GM12878 (cell line): ENCODE measurements around the gene ALG6. TPM values are rescaled to one million over a fixed set of nuclear protein-coding genes. Genes with fewer than 3 reads are reported as not detected.

Experiments
- ATAC-seq: fragments of 200-7000 bp; cut with Tn5 transposase; 3 replicates; pipeline ENCODE4 v1.9.1; 2020; ENCODE audit warnings: mild to moderate bottlenecking, moderate library complexity
- BruUV-seq: library from RNA; stranded (reverse); fragments of 400-500 nt; replicated peaks from 2 replicates; lab custom pipeline; 2021; lab: Mats Ljungman, UMichigan
- CTCF ChIA-PET: fragments of 300-600 bp; sonication (Branson Sonifier 250); formaldehyde crosslinking; extraction: SDS; loops from one replicate; lab custom pipeline; 2021; ENCODE audit warnings: inconsistent platforms; lab: Yijun Ruan, JAX
- POLR2A ChIA-PET: fragments of 350-600 bp; formaldehyde crosslinking; extraction: SDS; loops from one replicate; lab custom pipeline; 2021; ENCODE audit warnings: inconsistent platforms; lab: Charles Lee
- RAD21 ChIA-PET: fragments of 300-600 bp; sonication (Branson Sonifier 250); formaldehyde crosslinking; loops from one replicate; lab custom pipeline; 2023; ENCODE audit warnings: antibody characterized with exemption; ENCODE audit not compliant: unreplicated experiment; lab: Charles Lee
- SMC1A ChIA-PET: fragments of 300-600 bp; sonication (Branson Sonifier 250); formaldehyde crosslinking; loops from one replicate; lab custom pipeline; 2023; ENCODE audit not compliant: unreplicated experiment, uncharacterized antibody; lab: Charles Lee
- DNase-seq: peaks from one replicate; pipeline ENCODE4 v3.0.0-alpha.2; 2011; ENCODE audit warnings: low read depth, low spot score
- FAIRE-seq: peaks from 3 replicates; lab custom pipeline; 2011; peaks lifted over from hg19 to GRCh38; lab: Jason Lieb, UNC
- H2AFZ ChIP-seq: 2 replicates; pipeline ENCODE4 v1.6.0; 2011; ENCODE audit warnings: low read depth, low read length, control low read depth; ENCODE audit not compliant: control insufficient read depth
- H3K27ac ChIP-seq: 2 replicates; pipeline ENCODE4 v1.5.1; 2011; ENCODE audit warnings: control low read depth; ENCODE audit not compliant: control insufficient read depth, insufficient read depth
- H3K27me3 ChIP-seq, 2 experiments: replicated peaks in 1 of 2; 2 replicates each; pipeline versions ENCODE4 v1.6.0 to v1.6.1; 2011; ENCODE audit warnings: low read length in 1 of 2; ENCODE audit not compliant: control insufficient read depth in 2 of 2, insufficient read depth in 2 of 2
- H3K36me3 ChIP-seq, 2 experiments: 2 replicates each; pipeline ENCODE4 v1.5.1; 2011; ENCODE audit warnings: low read length in 1 of 2; ENCODE audit not compliant: control insufficient read depth in 2 of 2, insufficient read depth in 2 of 2
- H3K4me1 ChIP-seq: 2 replicates; pipeline ENCODE4 v1.6.1; 2011; ENCODE audit warnings: mild to moderate bottlenecking, low read length, moderate library complexity, mixed read lengths; ENCODE audit not compliant: control insufficient read depth, insufficient read depth
- H3K4me2 ChIP-seq: 2 replicates; pipeline ENCODE4 v1.6.0; 2011; ENCODE audit warnings: control low read depth; ENCODE audit not compliant: control insufficient read depth, insufficient read depth
- H3K4me3 ChIP-seq: fragments of 200-600 bp; sonication (generic); 2 replicates; pipeline ENCODE4 v1.5.1; 2016
- H3K79me2 ChIP-seq: 2 replicates; pipeline ENCODE4 v1.6.0; 2011; ENCODE audit warnings: low read length; ENCODE audit not compliant: control insufficient read depth, insufficient read depth
- H3K9ac ChIP-seq: 2 replicates; pipeline ENCODE4 v1.8.0; 2011; ENCODE audit warnings: low read length, control low read depth, mixed read lengths; ENCODE audit not compliant: control insufficient read depth, insufficient read depth
- H3K9me3 ChIP-seq: replicated peaks from 3 replicates; pipeline ENCODE4 v1.5.1; 2011; ENCODE audit warnings: mild to moderate bottlenecking, low read length; ENCODE audit not compliant: control insufficient read depth, insufficient read depth
- H4K20me1 ChIP-seq: 2 replicates; pipeline ENCODE4 v1.6.0; 2011; ENCODE audit not compliant: control insufficient read depth, insufficient read depth
- CBFB ChIP-seq: IDR thresholded peaks from 2 replicates; pipeline ENCODE4 v1.6.1; 2016; ENCODE audit warnings: antibody characterized with exemption, low read depth
- CBX3 ChIP-seq: fragments of 200-600 bp; sonication (generic); IDR thresholded peaks from 2 replicates; pipeline ENCODE4 v1.6.1; 2016; ENCODE audit warnings: low read depth, borderline replicate concordance
- EZH2 ChIP-seq: IDR thresholded peaks from 2 replicates; pipeline ENCODE4 v1.6.1; 2012; ENCODE audit warnings: low read depth, mild to moderate bottlenecking, control low read depth, inconsistent platforms, low read length, borderline replicate concordance; ENCODE audit not compliant: control insufficient read depth
- FOXK2 ChIP-seq: fragments of 450-650 bp; IDR thresholded peaks from 2 replicates; pipeline ENCODE4 v1.6.1; 2017; ENCODE audit warnings: mild to moderate bottlenecking, moderate library complexity
- GATAD2B ChIP-seq: fragments of 450-650 bp; conservative IDR thresholded peaks from 2 replicates; pipeline ENCODE4 v1.6.1; 2017; ENCODE audit warnings: low read depth, mild to moderate bottlenecking, moderate library complexity
- JUNB ChIP-seq: IDR thresholded peaks from 2 replicates; pipeline ENCODE4 v1.6.1; 2016; ENCODE audit warnings: antibody characterized with exemption, mild to moderate bottlenecking
- KDM1A ChIP-seq: fragments of 200-600 bp; sonication (generic); IDR thresholded peaks from 2 replicates; pipeline ENCODE4 v1.6.1; 2016; ENCODE audit warnings: borderline replicate concordance
- NFIC ChIP-seq: IDR thresholded peaks from 2 replicates; pipeline ENCODE4 v1.6.1; 2012; ENCODE audit warnings: low read depth, mild to moderate bottlenecking, inconsistent platforms, low read length, moderate library complexity
- PAX8 ChIP-seq: fragments of 450-650 bp; IDR thresholded peaks from 2 replicates; pipeline ENCODE4 v1.6.1; 2017; ENCODE audit warnings: mild to moderate bottlenecking, moderate library complexity
- PML ChIP-seq: IDR thresholded peaks from 2 replicates; pipeline ENCODE4 v1.6.1; 2012; ENCODE audit warnings: low read length, inconsistent platforms
- POLR2A ChIP-seq: IDR thresholded peaks from 2 replicates; pipeline ENCODE4 v1.6.1; 2011; ENCODE audit warnings: low read depth, mild to moderate bottlenecking, low read length
- SUZ12 ChIP-seq: fragments of 200-600 bp; sonication (generic); IDR thresholded peaks from one replicate; pipeline ENCODE4 v1.6.1; 2018; ENCODE audit warnings: antibody characterized with exemption, mild to moderate bottlenecking; ENCODE audit not compliant: unreplicated experiment
- WGBS: methylation state at CpG from one replicate; pipeline ENCODE4 v1.1.6; 2016; ENCODE audit warnings: low lambda C conversion rate; ENCODE audit not compliant: insufficient replicate concordance, insufficient coverage; ENCODE audit errors: missing lambda C conversion rate; 5-methylcytosine and 5-hydroxymethylcytosine counted together
- in situ Hi-C: fragments of 300-500 bp; cut with MboI; formaldehyde crosslinking; loops from 9 replicates; pipeline ENCODE4 v1.14.3; 2018; ENCODE audit warnings: mixed read lengths
- intact Hi-C: fragments of 100-400 bp; cut with micrococcal nuclease; formaldehyde crosslinking; loops from one replicate; pipeline ENCODE4 v1.14.2; 2022; ENCODE audit not compliant: unreplicated experiment
- polyA plus RNA-seq, 11 experiments: library from polyadenylated mRNA; depleted of rRNA in 4 of 11; unstranded in 6 of 11; stranded (reverse) in 5 of 11; fragments of >200 nt; fragmentation: Nextera tagmentation in 4 of 11; fragmentation: Illumina TruSeq in 1 of 11; extraction: Ambion mirVana in 4 of 11; extraction: Trizol in 1 of 11; gene quantifications; 1 replicate in 1 of 11; 2 replicates in 10 of 11; pipeline versions ENCODE4 v1.2.1 to v1.2.3, GENCODE V29; 2011 to 2016; ENCODE audit warnings: inconsistent platforms in 2 of 11, missing spikeins in 2 of 11, low read depth in 1 of 11
- total RNA-seq, 4 experiments: library from RNA; depleted of rRNA in 3 of 4; stranded (reverse); fragments of >200 nt in 3 of 4; fragmentation: Illumina TruSeq in 1 of 4; extraction: Trizol in 1 of 4; gene quantifications; 2 replicates each; pipeline versions ENCODE4 v1.2.1 to v1.2.3, GENCODE V29; 2013 to 2021
- TF ChIP-seq, protein P1 (sequence below): fragments of 450-650 bp; IDR thresholded peaks from 2 replicates; pipeline ENCODE4 v1.6.1; 2014; ENCODE audit warnings: mild to moderate bottlenecking
- TF ChIP-seq, protein P2 (sequence below): fragments of 450-650 bp; IDR thresholded peaks from 2 replicates; pipeline ENCODE4 v1.6.1; 2016; ENCODE audit warnings: mild to moderate bottlenecking
- TF ChIP-seq, protein P3 (sequence below): fragments of 450-650 bp; IDR thresholded peaks from 2 replicates; pipeline ENCODE4 v1.6.1; 2017; ENCODE audit warnings: mild to moderate bottlenecking, low read depth, inconsistent platforms; ENCODE audit not compliant: poor library complexity, severe bottlenecking
- TF ChIP-seq, protein P4 (sequence below): fragments of 450-650 bp; IDR thresholded peaks from 2 replicates; pipeline ENCODE4 v1.6.1; 2018; ENCODE audit warnings: borderline replicate concordance, mild to moderate bottlenecking; ENCODE audit not compliant: partially characterized antibody

The ALG6 gene
- total and polyA plus RNA-seq, 10 of the 15 experiments (the other 5 are each of a cell fraction or from before 2014, with no cell fraction given), result 13.8 to 28.5 (median 17.1) TPM

DNA sequence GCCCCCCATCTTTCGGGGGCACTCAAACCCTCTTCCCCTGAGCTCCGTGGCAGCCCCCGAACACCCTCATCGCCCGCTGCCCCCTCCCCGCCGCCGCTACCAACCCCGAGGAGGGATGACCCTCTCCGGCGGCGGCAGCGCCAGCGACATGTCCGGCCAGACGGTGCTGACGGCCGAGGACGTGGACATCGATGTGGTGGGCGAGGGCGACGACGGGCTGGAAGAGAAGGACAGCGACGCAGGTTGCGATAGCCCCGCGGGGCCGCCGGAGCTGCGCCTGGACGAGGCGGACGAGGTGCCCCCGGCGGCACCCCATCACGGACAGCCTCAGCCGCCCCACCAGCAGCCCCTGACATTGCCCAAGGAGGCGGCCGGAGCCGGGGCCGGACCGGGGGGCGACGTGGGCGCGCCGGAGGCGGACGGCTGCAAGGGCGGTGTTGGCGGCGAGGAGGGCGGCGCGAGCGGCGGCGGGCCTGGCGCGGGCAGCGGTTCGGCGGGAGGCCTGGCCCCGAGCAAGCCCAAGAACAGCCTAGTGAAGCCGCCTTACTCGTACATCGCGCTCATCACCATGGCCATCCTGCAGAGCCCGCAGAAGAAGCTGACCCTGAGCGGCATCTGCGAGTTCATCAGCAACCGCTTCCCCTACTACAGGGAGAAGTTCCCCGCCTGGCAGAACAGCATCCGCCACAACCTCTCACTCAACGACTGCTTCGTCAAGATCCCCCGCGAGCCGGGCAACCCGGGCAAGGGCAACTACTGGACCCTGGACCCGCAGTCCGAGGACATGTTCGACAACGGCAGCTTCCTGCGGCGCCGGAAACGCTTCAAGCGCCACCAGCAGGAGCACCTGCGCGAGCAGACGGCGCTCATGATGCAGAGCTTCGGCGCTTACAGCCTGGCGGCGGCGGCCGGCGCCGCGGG is 44.2 kb upstream of the ALG6 start:
- RAD21 ChIA-PET, result no interaction called here
- H3K36me3 ChIP-seq, result no peaks in the 10 kb centered on the region
- H3K4me1 ChIP-seq, result no peaks in the 10 kb centered on the region; the same call in 1 of the 2 replicates
- no peak overlapping the region for H3K27ac ChIP-seq
- CTCF ChIA-PET, result no interaction called here
- peaks cover 13 to 59% of the 10 kb centered on the region in 2 experiments for H3K27me3 ChIP-seq
- peaks cover 1% of the 10 kb centered on the region; the same call in 2 of the 3 replicates for H3K9me3 ChIP-seq
- in situ Hi-C loops (no loop called here), intact Hi-C loops (no loop called here)
- 60% methylated on average over 63 of the region's 104 CpGs for WGBS
- H3K4me3 ChIP-seq, result peak overlapping the region; percentile 75; the same call in 1 of the 2 replicates
- no peaks in the 10 kb centered on the region for H3K79me2 ChIP-seq
- DNase-seq, result no peak
- H4K20me1 ChIP-seq, result no peaks in the 10 kb centered on the region
- no peak for FAIRE-seq
- no TSS peak for BruUV-seq
- POLR2A ChIA-PET, result no interaction called here
- ATAC-seq, result no peak
- peak overlapping the region; percentile 82 for H3K4me2 ChIP-seq
- no peak overlapping the region for H3K9ac ChIP-seq
- SMC1A ChIA-PET, result no interaction called here
- H2AFZ ChIP-seq, result peak overlapping the region; percentile 44
- TF ChIP-seq, protein P1, sequence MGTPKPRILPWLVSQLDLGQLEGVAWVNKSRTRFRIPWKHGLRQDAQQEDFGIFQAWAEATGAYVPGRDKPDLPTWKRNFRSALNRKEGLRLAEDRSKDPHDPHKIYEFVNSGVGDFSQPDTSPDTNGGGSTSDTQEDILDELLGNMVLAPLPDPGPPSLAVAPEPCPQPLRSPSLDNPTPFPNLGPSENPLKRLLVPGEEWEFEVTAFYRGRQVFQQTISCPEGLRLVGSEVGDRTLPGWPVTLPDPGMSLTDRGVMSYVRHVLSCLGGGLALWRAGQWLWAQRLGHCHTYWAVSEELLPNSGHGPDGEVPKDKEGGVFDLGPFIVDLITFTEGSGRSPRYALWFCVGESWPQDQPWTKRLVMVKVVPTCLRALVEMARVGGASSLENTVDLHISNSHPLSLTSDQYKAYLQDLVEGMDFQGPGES, result no peak
- TF ChIP-seq JUNB (no peak), NFIC (no peak), FOXK2 (no peak), PAX8 (no peak), CBX3 (no peak), GATAD2B (no peak), SUZ12 (peak; percentile 50), CBFB (no peak), EZH2 (0 out of 2 replicates have a peak, but pooled peaks have one; percentile 77), POLR2A (peak; percentile 31; the same call in 1 of the 2 replicates), PML (no peak), KDM1A (no peak)
- TF ChIP-seq, protein P2, sequence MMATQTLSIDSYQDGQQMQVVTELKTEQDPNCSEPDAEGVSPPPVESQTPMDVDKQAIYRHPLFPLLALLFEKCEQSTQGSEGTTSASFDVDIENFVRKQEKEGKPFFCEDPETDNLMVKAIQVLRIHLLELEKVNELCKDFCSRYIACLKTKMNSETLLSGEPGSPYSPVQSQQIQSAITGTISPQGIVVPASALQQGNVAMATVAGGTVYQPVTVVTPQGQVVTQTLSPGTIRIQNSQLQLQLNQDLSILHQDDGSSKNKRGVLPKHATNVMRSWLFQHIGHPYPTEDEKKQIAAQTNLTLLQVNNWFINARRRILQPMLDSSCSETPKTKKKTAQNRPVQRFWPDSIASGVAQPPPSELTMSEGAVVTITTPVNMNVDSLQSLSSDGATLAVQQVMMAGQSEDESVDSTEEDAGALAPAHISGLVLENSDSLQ, result no peak
- TF ChIP-seq, protein P3, sequence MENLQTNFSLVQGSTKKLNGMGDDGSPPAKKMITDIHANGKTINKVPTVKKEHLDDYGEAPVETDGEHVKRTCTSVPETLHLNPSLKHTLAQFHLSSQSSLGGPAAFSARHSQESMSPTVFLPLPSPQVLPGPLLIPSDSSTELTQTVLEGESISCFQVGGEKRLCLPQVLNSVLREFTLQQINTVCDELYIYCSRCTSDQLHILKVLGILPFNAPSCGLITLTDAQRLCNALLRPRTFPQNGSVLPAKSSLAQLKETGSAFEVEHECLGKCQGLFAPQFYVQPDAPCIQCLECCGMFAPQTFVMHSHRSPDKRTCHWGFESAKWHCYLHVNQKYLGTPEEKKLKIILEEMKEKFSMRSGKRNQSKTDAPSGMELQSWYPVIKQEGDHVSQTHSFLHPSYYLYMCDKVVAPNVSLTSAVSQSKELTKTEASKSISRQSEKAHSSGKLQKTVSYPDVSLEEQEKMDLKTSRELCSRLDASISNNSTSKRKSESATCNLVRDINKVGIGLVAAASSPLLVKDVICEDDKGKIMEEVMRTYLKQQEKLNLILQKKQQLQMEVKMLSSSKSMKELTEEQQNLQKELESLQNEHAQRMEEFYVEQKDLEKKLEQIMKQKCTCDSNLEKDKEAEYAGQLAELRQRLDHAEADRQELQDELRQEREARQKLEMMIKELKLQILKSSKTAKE, result no peak
- TF ChIP-seq, protein P4, sequence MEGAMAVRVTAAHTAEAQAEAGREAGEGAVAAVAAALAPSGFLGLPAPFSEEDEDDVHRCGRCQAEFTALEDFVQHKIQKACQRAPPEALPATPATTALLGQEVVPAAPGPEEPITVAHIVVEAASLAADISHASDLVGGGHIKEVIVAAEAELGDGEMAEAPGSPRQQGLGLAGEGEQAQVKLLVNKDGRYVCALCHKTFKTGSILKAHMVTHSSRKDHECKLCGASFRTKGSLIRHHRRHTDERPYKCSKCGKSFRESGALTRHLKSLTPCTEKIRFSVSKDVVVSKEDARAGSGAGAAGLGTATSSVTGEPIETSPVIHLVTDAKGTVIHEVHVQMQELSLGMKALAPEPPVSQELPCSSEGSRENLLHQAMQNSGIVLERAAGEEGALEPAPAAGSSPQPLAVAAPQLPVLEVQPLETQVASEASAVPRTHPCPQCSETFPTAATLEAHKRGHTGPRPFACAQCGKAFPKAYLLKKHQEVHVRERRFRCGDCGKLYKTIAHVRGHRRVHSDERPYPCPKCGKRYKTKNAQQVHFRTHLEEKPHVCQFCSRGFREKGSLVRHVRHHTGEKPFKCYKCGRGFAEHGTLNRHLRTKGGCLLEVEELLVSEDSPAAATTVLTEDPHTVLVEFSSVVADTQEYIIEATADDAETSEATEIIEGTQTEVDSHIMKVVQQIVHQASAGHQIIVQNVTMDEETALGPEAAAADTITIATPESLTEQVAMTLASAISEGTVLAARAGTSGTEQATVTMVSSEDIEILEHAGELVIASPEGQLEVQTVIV, result no peak
